GM11168 (cell line): ENCODE results near the gene DNAJC17.

ENCODE experiments used
- in situ Hi-C: fragments of 300-500 bp; cut with MboI; formaldehyde crosslinking; loops from one replicate; pipeline ENCODE4 v1.12.0; 2022; ENCODE audit warnings: low sequenced_read_pairs; ENCODE audit not compliant: unreplicated experiment

DNAJC17 gene

DNA sequence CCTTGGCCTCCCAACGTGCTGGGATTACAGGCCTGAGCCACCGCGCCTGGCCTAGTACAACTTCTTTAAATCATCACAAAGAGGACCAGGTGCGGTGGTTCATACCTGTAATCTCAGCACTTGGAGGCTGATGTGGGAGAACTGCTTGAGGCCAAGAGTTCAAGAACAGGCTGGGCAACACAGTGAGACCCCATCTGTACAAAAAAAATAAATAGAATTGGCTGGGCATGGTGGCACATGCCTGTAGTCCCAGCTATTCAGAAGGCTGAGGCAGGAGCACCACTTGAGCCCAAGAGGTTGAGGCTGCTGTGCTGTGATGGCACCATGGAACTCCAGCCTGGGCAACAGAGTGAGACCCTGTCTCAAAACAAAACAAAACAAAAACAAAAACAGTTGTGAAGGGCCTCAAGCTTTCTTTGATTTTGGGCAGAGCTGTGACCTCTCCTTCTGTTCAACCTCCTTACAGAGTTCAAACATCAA lies 58.1 kb downstream of the DNAJC17 start:
- in situ Hi-C loops, result no loop called here

GRCh38 chr15:40747685-40748631 lies 59.3 kb downstream of the DNAJC17 start:
- in situ Hi-C loops, result no loop called here

GRCh38 chr15:40746916-40747418 lies 60.3 kb downstream of the DNAJC17 start:
- in situ Hi-C loops, result no loop called here

GRCh38 chr15:40744815-40745152 lies 62.5 kb downstream of the DNAJC17 start:
- in situ Hi-C loops, result no loop called here

GRCh38 chr15:40743921-40744814 lies 63.1 kb downstream of the DNAJC17 start:
- in situ Hi-C loops, result no loop called here

DNA sequence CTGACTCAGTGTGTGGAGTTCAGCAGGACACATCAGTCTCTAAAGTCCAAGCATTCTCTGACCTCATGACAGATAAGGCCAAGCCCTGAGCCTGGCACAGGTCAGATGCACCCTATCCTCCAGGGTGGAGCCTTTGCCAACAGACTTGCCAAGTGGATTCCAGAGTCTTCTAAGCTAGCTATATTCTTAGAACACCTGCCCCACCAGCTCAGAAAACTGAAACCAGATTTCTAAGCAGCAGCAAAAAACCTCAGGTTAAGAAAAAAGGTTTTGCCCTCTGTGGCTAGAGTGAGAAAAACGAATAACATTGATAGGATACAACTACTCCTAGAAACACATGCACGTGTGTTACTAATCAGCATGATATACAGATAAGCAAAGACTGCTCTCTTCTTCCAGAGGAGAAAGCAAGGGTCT lies 63.8 kb downstream of the DNAJC17 start:
- in situ Hi-C loops, result no loop called here

DNA sequence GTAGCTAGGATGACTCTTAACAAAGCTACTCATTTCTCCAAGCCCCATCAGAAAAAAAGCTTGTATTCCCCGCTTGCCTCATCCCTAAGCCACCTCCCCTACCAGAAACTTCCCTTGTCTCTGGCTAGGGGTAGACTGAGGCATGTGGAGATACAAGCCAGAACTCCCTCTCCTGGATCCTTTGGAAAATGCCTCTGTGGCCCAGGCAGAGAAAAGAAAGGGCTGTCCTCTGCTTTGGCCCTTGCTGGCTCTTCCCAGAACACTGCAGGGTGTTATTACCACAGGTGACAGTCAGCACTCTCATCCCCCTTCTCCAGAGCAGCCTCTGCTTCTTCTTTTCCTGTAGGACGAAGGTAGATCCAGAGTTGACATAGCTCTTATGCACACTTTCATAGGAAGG lies 67.4 kb downstream of the DNAJC17 start:
- in situ Hi-C loops, result no loop called here

- in situ Hi-C loops, result no loop called here
Measured at GRCh38 chr15:40739047-40739446, 68.2 kb downstream of the DNAJC17 start.

DNA sequence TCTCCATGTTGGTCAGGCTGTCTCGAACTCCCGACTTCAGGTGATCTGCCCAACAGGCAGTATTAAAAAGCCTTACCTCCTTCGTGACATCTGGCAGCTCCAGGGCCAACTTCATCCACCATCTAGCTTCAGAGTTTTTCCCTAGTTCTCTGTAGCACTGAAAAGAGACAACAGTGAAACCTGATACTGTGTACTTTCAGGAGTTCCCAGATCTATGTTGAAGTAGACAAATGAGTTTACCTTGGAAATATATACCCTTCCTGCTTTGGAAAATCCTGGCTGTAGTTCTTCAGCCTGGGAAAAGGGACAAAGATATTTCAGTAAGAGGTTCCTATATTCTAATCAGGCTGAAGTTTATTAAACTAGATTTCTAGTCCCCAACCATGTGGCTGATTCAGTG lies 70.2 kb downstream of the DNAJC17 start:
- in situ Hi-C loops, result no loop called here

GRCh38 chr15:40736575-40736974 lies 70.7 kb downstream of the DNAJC17 start:
- in situ Hi-C loops, result no loop called here

GRCh38 chr15:40731034-40731433 lies 76.2 kb downstream of the DNAJC17 start:
- in situ Hi-C loops, result no loop called here

DNA sequence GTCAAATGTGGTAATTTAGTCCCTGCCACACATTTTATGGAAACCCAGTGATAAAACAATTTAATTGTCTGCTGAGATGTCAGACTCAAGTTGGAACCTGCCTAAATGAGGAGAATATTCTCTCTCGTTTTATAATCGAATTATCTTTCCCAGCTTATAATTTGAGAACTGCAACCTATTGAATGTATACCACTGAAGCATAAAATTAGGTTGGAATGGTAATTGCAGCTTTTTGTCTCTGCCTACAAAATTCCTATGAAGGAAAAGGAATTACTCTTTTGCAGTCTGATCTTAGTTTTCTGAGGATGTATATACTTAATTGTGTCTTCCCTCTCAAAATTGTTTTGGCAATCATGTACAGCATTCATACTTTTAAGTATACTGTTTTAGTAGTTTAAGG lies 83.4 kb downstream of the DNAJC17 start:
- in situ Hi-C loops, result no loop called here

DNA sequence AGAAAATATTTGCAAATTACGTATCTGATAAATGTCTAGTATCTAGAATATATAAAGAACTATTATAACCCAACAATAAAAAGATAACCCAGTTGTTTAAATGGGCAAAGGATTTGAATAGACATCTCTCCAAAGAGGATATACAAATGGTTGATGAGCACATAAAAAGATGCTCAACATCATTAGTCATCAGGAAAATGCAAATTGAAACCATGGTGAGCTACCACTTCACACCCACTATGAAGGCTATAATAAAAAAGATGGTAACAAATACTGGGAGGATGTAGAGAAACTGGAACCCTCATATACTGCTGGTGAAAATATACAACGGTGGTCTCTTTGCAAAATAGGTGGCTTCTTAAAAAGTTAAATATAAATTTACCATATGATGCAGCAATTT lies 84.3 kb downstream of the DNAJC17 start:
- in situ Hi-C loops, result no loop called here

- in situ Hi-C loops, result no loop called here
Measured at GRCh38 chr15:40722354-40722753, 84.9 kb downstream of the DNAJC17 start.

DNA sequence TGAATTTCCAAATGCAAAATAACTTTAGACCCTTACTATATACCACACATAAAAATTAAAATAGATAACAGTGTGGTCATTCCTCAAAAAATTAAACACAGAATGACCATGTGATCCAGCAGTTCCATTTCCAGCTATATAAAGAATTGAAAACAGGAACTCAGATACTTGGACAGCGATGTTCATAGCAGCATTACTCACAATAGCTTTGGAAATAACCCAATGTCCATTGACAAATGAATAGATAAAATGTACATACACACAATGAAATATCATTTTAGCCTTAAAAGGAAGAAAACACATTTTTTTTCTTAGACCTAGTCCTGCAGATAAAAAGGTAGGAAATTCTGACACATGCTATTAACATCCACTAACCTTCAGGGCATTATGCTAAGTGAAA lies 85.6 kb downstream of the DNAJC17 start:
- in situ Hi-C loops, result no loop called here

GRCh38 chr15:40716165-40716564 lies 91.1 kb downstream of the DNAJC17 start:
- in situ Hi-C loops, result no loop called here
